Measurements from ENCODE around the gene TMEFF2.

The TMEFF2 gene

GRCh38 chr2:192011196-192011595, 183.5 kb downstream of the TMEFF2 start:
- DNase-seq (ENCODE audit: low read depth): no peak

GRCh38 chr2:192010073-192010472, 184.7 kb downstream of the TMEFF2 start:
- DNase-seq (ENCODE audit: low read depth): no peak

- no peak for DNase-seq (ENCODE audit: low read depth)
These were observed 187.0 kb downstream of the TMEFF2 start for GRCh38 chr2:192007581-192008228.

GRCh38 chr2:192005211-192005610, 189.5 kb downstream of the TMEFF2 start:
- no peak for DNase-seq (ENCODE audit: low read depth)

- DNase-seq (ENCODE audit: low read depth): no peak
These were observed 190.4 kb downstream of the TMEFF2 start for GRCh38 chr2:192004188-192004963.

- no peak for DNase-seq (ENCODE audit: low read depth)
These were observed 192.3 kb downstream of the TMEFF2 start for GRCh38 chr2:192002418-192002817.

GRCh38 chr2:192000196-192000980, 194.3 kb downstream of the TMEFF2 start:
- no peak for DNase-seq (ENCODE audit: low read depth)

GRCh38 chr2:191999101-191999841, 195.5 kb downstream of the TMEFF2 start:
- no peak for DNase-seq (ENCODE audit: low read depth)

- DNase-seq (ENCODE audit: low read depth): no peak
These were observed 199.4 kb downstream of the TMEFF2 start for GRCh38 chr2:191995285-191995684.

GRCh38 chr2:191994749-191995148, 200.0 kb downstream of the TMEFF2 start:
- no peak for DNase-seq (ENCODE audit: low read depth)

- no peak for DNase-seq (ENCODE audit: low read depth)
These were observed 203.3 kb downstream of the TMEFF2 start for GRCh38 chr2:191991442-191991841.

GRCh38 chr2:191985740-191986139, 209.0 kb downstream of the TMEFF2 start:
- DNase-seq (ENCODE audit: low read depth): no peak

GRCh38 chr2:191983591-191983990, 211.1 kb downstream of the TMEFF2 start:
- no peak for DNase-seq (ENCODE audit: low read depth)

- DNase-seq (ENCODE audit: low read depth): no peak
These were observed 211.5 kb downstream of the TMEFF2 start for GRCh38 chr2:191983186-191983585.

- DNase-seq (ENCODE audit: low read depth): no peak
These were observed 213.0 kb downstream of the TMEFF2 start for GRCh38 chr2:191981706-191982105.

GRCh38 chr2:191980483-191980882, 214.2 kb downstream of the TMEFF2 start:
- no peak for DNase-seq (ENCODE audit: low read depth)

GRCh38 chr2:191979221-191979730, 215.5 kb downstream of the TMEFF2 start:
- no peak for DNase-seq (ENCODE audit: low read depth)

GRCh38 chr2:191977754-191978153, 217.0 kb downstream of the TMEFF2 start:
- no peak for DNase-seq (ENCODE audit: low read depth)

- no peak for DNase-seq (ENCODE audit: low read depth)
These were observed 218.3 kb downstream of the TMEFF2 start for GRCh38 chr2:191976436-191976835.

- DNase-seq (ENCODE audit: low read depth): no peak
These were observed 220.1 kb downstream of the TMEFF2 start for GRCh38 chr2:191974676-191975075.

- DNase-seq (ENCODE audit: low read depth): no peak
These were observed 223.9 kb downstream of the TMEFF2 start for GRCh38 chr2:191970867-191971266.

GRCh38 chr2:191968120-191968519, 226.6 kb downstream of the TMEFF2 start:
- no peak for DNase-seq (ENCODE audit: low read depth)
